ENCODE data around the gene SRC.

Gene SRC

DNA sequence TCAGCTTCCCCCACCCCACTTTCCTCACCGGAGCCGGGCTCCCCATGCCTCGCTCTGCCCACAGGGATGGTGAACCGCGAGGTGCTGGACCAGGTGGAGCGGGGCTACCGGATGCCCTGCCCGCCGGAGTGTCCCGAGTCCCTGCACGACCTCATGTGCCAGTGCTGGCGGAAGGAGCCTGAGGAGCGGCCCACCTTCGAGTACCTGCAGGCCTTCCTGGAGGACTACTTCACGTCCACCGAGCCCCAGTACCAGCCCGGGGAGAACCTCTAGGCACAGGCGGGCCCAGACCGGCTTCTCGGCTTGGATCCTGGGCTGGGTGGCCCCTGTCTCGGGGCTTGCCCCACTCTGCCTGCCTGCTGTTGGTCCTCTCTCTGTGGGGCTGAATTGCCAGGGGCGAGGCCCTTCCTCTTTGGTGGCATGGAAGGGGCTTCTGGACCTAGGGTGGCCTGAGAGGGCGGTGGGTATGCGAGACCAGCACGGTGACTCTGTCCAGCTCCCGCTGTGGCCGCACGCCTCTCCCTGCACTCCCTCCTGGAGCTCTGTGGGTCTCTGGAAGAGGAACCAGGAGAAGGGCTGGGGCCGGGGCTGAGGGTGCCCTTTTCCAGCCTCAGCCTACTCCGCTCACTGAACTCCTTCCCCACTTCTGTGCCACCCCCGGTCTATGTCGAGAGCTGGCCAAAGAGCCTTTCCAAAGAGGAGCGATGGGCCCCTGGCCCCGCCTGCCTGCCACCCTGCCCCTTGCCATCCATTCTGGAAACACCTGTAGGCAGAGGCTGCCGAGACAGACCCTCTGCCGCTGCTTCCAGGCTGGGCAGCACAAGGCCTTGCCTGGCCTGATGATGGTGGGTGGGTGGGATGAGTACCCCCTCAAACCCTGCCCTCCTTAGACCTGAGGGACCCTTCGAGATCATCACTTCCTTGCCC, 57.4 kb downstream of the SRC start:
- no peak for TF ChIP-seq EZH2 (IDR thresholded peaks at IDR 0.05; ENCODE audit: borderline replicate concordance, low read length)
- TF ChIP-seq, protein P1, sequence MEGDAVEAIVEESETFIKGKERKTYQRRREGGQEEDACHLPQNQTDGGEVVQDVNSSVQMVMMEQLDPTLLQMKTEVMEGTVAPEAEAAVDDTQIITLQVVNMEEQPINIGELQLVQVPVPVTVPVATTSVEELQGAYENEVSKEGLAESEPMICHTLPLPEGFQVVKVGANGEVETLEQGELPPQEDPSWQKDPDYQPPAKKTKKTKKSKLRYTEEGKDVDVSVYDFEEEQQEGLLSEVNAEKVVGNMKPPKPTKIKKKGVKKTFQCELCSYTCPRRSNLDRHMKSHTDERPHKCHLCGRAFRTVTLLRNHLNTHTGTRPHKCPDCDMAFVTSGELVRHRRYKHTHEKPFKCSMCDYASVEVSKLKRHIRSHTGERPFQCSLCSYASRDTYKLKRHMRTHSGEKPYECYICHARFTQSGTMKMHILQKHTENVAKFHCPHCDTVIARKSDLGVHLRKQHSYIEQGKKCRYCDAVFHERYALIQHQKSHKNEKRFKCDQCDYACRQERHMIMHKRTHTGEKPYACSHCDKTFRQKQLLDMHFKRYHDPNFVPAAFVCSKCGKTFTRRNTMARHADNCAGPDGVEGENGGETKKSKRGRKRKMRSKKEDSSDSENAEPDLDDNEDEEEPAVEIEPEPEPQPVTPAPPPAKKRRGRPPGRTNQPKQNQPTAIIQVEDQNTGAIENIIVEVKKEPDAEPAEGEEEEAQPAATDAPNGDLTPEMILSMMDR (IDR thresholded peaks at IDR 0.05; ENCODE audit: low read length), result no peak
- Histone ChIP-seq H3K4me1 (ENCODE audit: insufficient read depth, low read length, severe bottlenecking) (peaks cover 12% of the 10 kb centered on the region), H3K9ac (ENCODE audit: low read length) (no peak overlapping the region), H2AFZ (ENCODE audit: low read length) (no peak overlapping the region), H3F3A (ENCODE audit: insufficient read depth, low read length) (no peaks in the 10 kb centered on the region), H3K4me2 (ENCODE audit: low read length) (no peak overlapping the region), H3K9me3 (ENCODE audit: low read length) (no peaks in the 10 kb centered on the region), H3K27ac (ENCODE audit: low read depth, low read length, poor library complexity, severe bottlenecking) (no peak overlapping the region), H3K27me3 (ENCODE audit: insufficient read depth, low read length) (0 out of 2 replicates have a peak, but pooled peaks cover 4% of the 10 kb centered on the region), H4K20me1 (ENCODE audit: insufficient read depth, low read length) (no peaks in the 10 kb centered on the region), H3K9me2 (ENCODE audit: low read depth, low read length) (no peaks in the 10 kb centered on the region), H3K36me3 (ENCODE audit: insufficient read depth, low read length) (no peaks in the 10 kb centered on the region), H3K79me2 (ENCODE audit: insufficient read depth, low read length) (no peaks in the 10 kb centered on the region), H3K4me3 (ENCODE audit: low read depth, low read length, poor library complexity, severe bottlenecking) (no peak overlapping the region)

DNA sequence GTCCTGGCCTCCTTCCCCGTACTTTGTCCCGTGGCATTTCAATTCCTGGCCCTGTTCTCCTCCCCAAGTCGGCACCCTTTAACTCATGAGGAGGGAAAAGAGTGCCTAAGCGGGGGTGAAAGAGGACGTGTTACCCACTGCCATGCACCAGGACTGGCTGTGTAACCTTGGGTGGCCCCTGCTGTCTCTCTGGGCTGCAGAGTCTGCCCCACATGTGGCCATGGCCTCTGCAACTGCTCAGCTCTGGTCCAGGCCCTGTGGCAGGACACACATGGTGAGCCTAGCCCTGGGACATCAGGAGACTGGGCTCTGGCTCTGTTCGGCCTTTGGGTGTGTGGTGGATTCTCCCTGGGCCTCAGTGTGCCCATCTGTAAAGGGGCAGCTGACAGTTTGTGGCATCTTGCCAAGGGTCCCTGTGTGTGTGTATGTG, 58.5 kb downstream of the SRC start:
- TF ChIP-seq EZH2 (IDR thresholded peaks at IDR 0.05; ENCODE audit: borderline replicate concordance, low read length), result no peak
- TF ChIP-seq, protein P1 (IDR thresholded peaks at IDR 0.05; ENCODE audit: low read length), result no peak
- Histone ChIP-seq H4K20me1 (ENCODE audit: insufficient read depth, low read length) (no peaks in the 10 kb centered on the region), H3K27ac (ENCODE audit: low read depth, low read length, poor library complexity, severe bottlenecking) (no peak overlapping the region)

DNA sequence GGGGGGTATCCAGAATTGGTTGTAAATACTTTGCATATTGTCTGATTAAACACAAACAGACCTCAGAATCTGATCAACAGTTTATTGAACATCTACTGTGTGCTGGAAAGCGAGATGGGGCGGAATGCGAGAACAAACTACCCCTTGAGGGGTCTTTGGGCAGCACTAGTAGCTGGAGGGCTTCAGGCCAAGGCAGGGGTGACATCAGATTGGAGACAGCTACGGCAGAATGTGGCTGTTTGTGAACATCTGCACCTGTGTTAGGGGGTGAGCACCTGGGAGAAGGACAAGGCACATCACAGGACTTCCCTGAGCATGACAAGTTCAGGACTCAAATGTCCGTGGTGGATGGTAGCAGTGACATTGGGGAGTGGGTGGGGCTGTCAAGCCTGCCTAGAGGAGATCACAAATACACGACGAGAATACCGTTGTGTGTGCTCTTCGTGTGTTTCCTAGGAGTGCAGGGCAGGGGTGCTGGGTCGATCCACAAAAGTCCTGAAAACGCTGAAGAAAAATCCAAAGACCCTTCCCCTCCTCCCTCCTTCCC, 59.5 kb downstream of the SRC start:
- H3K4me3 ChIP-seq (ENCODE audit: low read depth, low read length, poor library complexity, severe bottlenecking), result no peak overlapping the region
- no peak overlapping the region for H3K4me2 ChIP-seq (ENCODE audit: low read length)
- peaks cover 12% of the 10 kb centered on the region for H3K4me1 ChIP-seq (ENCODE audit: insufficient read depth, low read length, severe bottlenecking)
- H3K36me3 ChIP-seq (ENCODE audit: insufficient read depth, low read length), result no peaks in the 10 kb centered on the region
- H3K9ac ChIP-seq (ENCODE audit: low read length), result no peak overlapping the region
- no peak for TF ChIP-seq EZH2 (IDR thresholded peaks at IDR 0.05; ENCODE audit: borderline replicate concordance, low read length)
- 0 out of 2 replicates have a peak, but pooled peaks cover 4% of the 10 kb centered on the region for H3K27me3 ChIP-seq (ENCODE audit: insufficient read depth, low read length)
- H4K20me1 ChIP-seq (ENCODE audit: insufficient read depth, low read length), result no peaks in the 10 kb centered on the region
- H3K27ac ChIP-seq (ENCODE audit: low read depth, low read length, poor library complexity, severe bottlenecking), result no peak overlapping the region
- no peaks in the 10 kb centered on the region for H3K79me2 ChIP-seq (ENCODE audit: insufficient read depth, low read length)
- H3K9me2 ChIP-seq (ENCODE audit: low read depth, low read length), result no peaks in the 10 kb centered on the region
- H2AFZ ChIP-seq (ENCODE audit: low read length), result no peak overlapping the region
- H3F3A ChIP-seq (ENCODE audit: insufficient read depth, low read length), result no peaks in the 10 kb centered on the region
- no peaks in the 10 kb centered on the region for H3K9me3 ChIP-seq (ENCODE audit: low read length)

More for the DNA sequence above, 58.5 kb downstream of the SRC start:
- H3K4me3 ChIP-seq (ENCODE audit: low read depth, low read length, poor library complexity, severe bottlenecking), result no peak overlapping the region
- H3K9ac ChIP-seq (ENCODE audit: low read length), result no peak overlapping the region
- H3K79me2 ChIP-seq (ENCODE audit: insufficient read depth, low read length), result no peaks in the 10 kb centered on the region
- H3K4me1 ChIP-seq (ENCODE audit: insufficient read depth, low read length, severe bottlenecking), result peaks cover 12% of the 10 kb centered on the region
- no peaks in the 10 kb centered on the region for H3K9me3 ChIP-seq (ENCODE audit: low read length)
- no peak overlapping the region for H2AFZ ChIP-seq (ENCODE audit: low read length)
- H3F3A ChIP-seq (ENCODE audit: insufficient read depth, low read length), result no peaks in the 10 kb centered on the region
- no peak overlapping the region for H3K4me2 ChIP-seq (ENCODE audit: low read length)
- H3K36me3 ChIP-seq (ENCODE audit: insufficient read depth, low read length), result no peaks in the 10 kb centered on the region
- no peaks in the 10 kb centered on the region for H3K9me2 ChIP-seq (ENCODE audit: low read depth, low read length)
- 0 out of 2 replicates have a peak, but pooled peaks cover 4% of the 10 kb centered on the region for H3K27me3 ChIP-seq (ENCODE audit: insufficient read depth, low read length)

All from OCI-LY1 (cell line).